Astrocyte (in vitro differentiated cells and primary cell): ENCODE results near the gene ARAP2. TPM values are rescaled to one million over a fixed set of nuclear protein-coding genes. Genes with fewer than 3 reads are reported as not detected.

Experiments
- DNase-seq: peaks from one replicate; pipeline ENCODE4 v3.0.0-alpha.2; 2010; ENCODE audit warnings: low read depth
- FAIRE-seq: peaks from 2 replicates; lab custom pipeline; 2011; peaks lifted over from hg19 to GRCh38; lab: Jason Lieb, UNC
- H2AFZ ChIP-seq: 2 replicates; pipeline ENCODE4 v1.6.0; 2012; ENCODE audit warnings: low read depth, low read length, inconsistent platforms
- H3K27ac ChIP-seq: 2 replicates; pipeline ENCODE4 v1.5.1; 2011; ENCODE audit warnings: low read depth, low read length, inconsistent platforms
- H3K27me3 ChIP-seq: 2 replicates; pipeline ENCODE4 v1.6.0; 2011; ENCODE audit warnings: low read length, inconsistent platforms; ENCODE audit not compliant: insufficient read depth
- H3K36me3 ChIP-seq: 2 replicates; pipeline ENCODE4 v1.5.1; 2011; ENCODE audit warnings: low read length, inconsistent platforms; ENCODE audit not compliant: insufficient read depth
- H3K4me1 ChIP-seq: 2 replicates; pipeline ENCODE4 v1.5.1; 2011; ENCODE audit warnings: low read length, inconsistent platforms; ENCODE audit not compliant: insufficient read depth
- H3K4me2 ChIP-seq: 2 replicates; pipeline ENCODE4 v1.6.0; 2012; ENCODE audit warnings: low read length, inconsistent platforms
- H3K4me3 ChIP-seq: 2 replicates; pipeline ENCODE4 v1.5.1; 2011; ENCODE audit warnings: low read depth, mild to moderate bottlenecking, low read length, inconsistent platforms; ENCODE audit not compliant: insufficient read depth
- H3K79me2 ChIP-seq: 2 replicates; pipeline ENCODE4 v1.6.0; 2012; ENCODE audit warnings: mild to moderate bottlenecking, low read length, inconsistent platforms; ENCODE audit not compliant: insufficient read depth
- H3K9ac ChIP-seq: 2 replicates; pipeline ENCODE4 v1.6.0; 2012; ENCODE audit warnings: mild to moderate bottlenecking, low read length, inconsistent platforms
- H3K9me3 ChIP-seq: 2 replicates; pipeline ENCODE4 v1.5.1; 2012; ENCODE audit warnings: low read depth, mild to moderate bottlenecking, low read length, inconsistent platforms; ENCODE audit not compliant: insufficient read depth
- H4K20me1 ChIP-seq: 2 replicates; pipeline ENCODE4 v1.6.0; 2012; ENCODE audit warnings: low read length, inconsistent platforms; ENCODE audit not compliant: insufficient read depth
- H3K27ac Mint-ChIP-seq: one replicate; pipeline ENCODE4 v1.8.0; 2021; ENCODE audit warnings: mild to moderate bottlenecking, mixed read lengths; ENCODE audit not compliant: unreplicated experiment
- H3K27me3 Mint-ChIP-seq: one replicate; pipeline ENCODE4 v1.8.0; 2021; ENCODE audit warnings: low read depth, mixed read lengths; ENCODE audit not compliant: unreplicated experiment
- H3K36me3 Mint-ChIP-seq: one replicate; pipeline ENCODE4 v1.8.0; 2021; ENCODE audit warnings: low read depth, mixed read lengths; ENCODE audit not compliant: unreplicated experiment
- H3K4me1 Mint-ChIP-seq: one replicate; pipeline ENCODE4 v1.8.0; 2021; ENCODE audit warnings: low read depth, mixed read lengths; ENCODE audit not compliant: unreplicated experiment
- H3K4me3 Mint-ChIP-seq: one replicate; pipeline ENCODE4 v1.8.0; 2021; ENCODE audit warnings: mild to moderate bottlenecking, moderate library complexity, mixed read lengths; ENCODE audit not compliant: unreplicated experiment
- H3K9me3 Mint-ChIP-seq: one replicate; pipeline ENCODE4 v1.8.0; 2021; ENCODE audit warnings: mild to moderate bottlenecking, mixed read lengths; ENCODE audit not compliant: unreplicated experiment
- EZH2 ChIP-seq: IDR thresholded peaks from 2 replicates; pipeline ENCODE4 v1.6.1; 2012; ENCODE audit warnings: mild to moderate bottlenecking, low read length, inconsistent platforms; ENCODE audit not compliant: insufficient read depth
- total RNA-seq: library from RNA; stranded (reverse); gene quantifications from 2 replicates; pipeline ENCODE4 v1.2.1, GENCODE V29; 2021
- TF ChIP-seq, protein P1 (sequence below): IDR thresholded peaks from 2 replicates; pipeline ENCODE4 v1.5.1; 2011; ENCODE audit warnings: low read depth, mild to moderate bottlenecking, inconsistent platforms, low read length, moderate library complexity; ENCODE audit not compliant: insufficient read depth

ARAP2 gene
- total RNA-seq, 1 donor from 2014 or later, result 9.6 TPM

GRCh38 chr4:36128689-36129088 lies 115.6 kb downstream of the ARAP2 start:
- Mint-ChIP-seq H3K4me1 (no peaks in the 10 kb centered on the region), H3K27ac (no peak overlapping the region), H3K27me3 (no peaks in the 10 kb centered on the region), H3K4me3 (no peak overlapping the region), H3K36me3 (no peaks in the 10 kb centered on the region), H3K9me3 (no peaks in the 10 kb centered on the region)
- Histone ChIP-seq H3K27me3 (no peaks in the 10 kb centered on the region), H3K9me3 (no peaks in the 10 kb centered on the region), H3K4me2 (no peak overlapping the region), H3K79me2 (no peaks in the 10 kb centered on the region), H3K36me3 (no peaks in the 10 kb centered on the region), H3K9ac (no peak overlapping the region), H4K20me1 (no peaks in the 10 kb centered on the region), H3K27ac (no peak overlapping the region), H3K4me3 (no peak overlapping the region), H2AFZ (no peak overlapping the region), H3K4me1 (no peaks in the 10 kb centered on the region)
- TF ChIP-seq EZH2, result no peak
- TF ChIP-seq, protein P1, sequence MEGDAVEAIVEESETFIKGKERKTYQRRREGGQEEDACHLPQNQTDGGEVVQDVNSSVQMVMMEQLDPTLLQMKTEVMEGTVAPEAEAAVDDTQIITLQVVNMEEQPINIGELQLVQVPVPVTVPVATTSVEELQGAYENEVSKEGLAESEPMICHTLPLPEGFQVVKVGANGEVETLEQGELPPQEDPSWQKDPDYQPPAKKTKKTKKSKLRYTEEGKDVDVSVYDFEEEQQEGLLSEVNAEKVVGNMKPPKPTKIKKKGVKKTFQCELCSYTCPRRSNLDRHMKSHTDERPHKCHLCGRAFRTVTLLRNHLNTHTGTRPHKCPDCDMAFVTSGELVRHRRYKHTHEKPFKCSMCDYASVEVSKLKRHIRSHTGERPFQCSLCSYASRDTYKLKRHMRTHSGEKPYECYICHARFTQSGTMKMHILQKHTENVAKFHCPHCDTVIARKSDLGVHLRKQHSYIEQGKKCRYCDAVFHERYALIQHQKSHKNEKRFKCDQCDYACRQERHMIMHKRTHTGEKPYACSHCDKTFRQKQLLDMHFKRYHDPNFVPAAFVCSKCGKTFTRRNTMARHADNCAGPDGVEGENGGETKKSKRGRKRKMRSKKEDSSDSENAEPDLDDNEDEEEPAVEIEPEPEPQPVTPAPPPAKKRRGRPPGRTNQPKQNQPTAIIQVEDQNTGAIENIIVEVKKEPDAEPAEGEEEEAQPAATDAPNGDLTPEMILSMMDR, result no peak
- DNase-seq, result no peak
- no peak for FAIRE-seq

DNA sequence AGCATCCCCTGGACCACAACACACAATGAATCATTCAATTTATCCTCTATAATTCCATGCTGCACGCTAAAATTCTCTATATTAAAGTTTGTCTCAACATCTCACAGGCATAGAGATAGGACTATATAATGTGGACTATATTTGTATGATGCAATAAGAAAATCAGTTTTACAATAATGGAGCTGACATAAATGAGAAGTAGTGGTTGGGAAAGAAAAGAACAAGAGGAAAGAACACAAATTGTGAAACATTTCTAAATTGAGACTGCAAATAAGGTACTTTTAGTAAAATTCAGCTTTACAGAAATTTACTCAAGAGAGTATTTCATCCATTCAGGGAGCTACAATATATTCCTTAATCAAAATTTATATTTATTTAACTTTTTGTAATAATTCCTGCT lies 120.4 kb downstream of the ARAP2 start:
- DNase-seq (no peak), FAIRE-seq (no peak)
- Histone ChIP-seq H3K79me2 (no peaks in the 10 kb centered on the region), H3K4me2 (no peak overlapping the region), H2AFZ (no peak overlapping the region), H3K9me3 (no peaks in the 10 kb centered on the region), H3K4me3 (no peak overlapping the region), H3K27me3 (no peaks in the 10 kb centered on the region), H3K27ac (no peak overlapping the region), H4K20me1 (no peaks in the 10 kb centered on the region), H3K36me3 (no peaks in the 10 kb centered on the region), H3K4me1 (no peaks in the 10 kb centered on the region), H3K9ac (no peak overlapping the region)
- TF ChIP-seq EZH2, result no peak
- TF ChIP-seq, protein P1, result no peak
- no peak overlapping the region for H3K27ac Mint-ChIP-seq
- H3K27me3 Mint-ChIP-seq, result no peaks in the 10 kb centered on the region
- no peaks in the 10 kb centered on the region for H3K4me1 Mint-ChIP-seq
- H3K36me3 Mint-ChIP-seq, result peaks cover 2% of the 10 kb centered on the region
- no peak overlapping the region for H3K4me3 Mint-ChIP-seq
- peaks cover 3% of the 10 kb centered on the region for H3K9me3 Mint-ChIP-seq

- TF ChIP-seq, protein P1, result no peak
- no peak for TF ChIP-seq EZH2
- Mint-ChIP-seq H3K27me3 (no peaks in the 10 kb centered on the region), H3K4me3 (no peak overlapping the region), H3K36me3 (no peaks in the 10 kb centered on the region), H3K9me3 (no peaks in the 10 kb centered on the region), H3K27ac (no peak overlapping the region), H3K4me1 (no peaks in the 10 kb centered on the region)
- DNase-seq (no peak), FAIRE-seq (no peak)
- H3K9ac ChIP-seq, result no peak overlapping the region
- no peaks in the 10 kb centered on the region for H4K20me1 ChIP-seq
- no peak overlapping the region for H3K4me3 ChIP-seq
- no peaks in the 10 kb centered on the region for H3K36me3 ChIP-seq
- no peaks in the 10 kb centered on the region for H3K79me2 ChIP-seq
- H3K4me1 ChIP-seq, result no peaks in the 10 kb centered on the region
- H2AFZ ChIP-seq, result no peak overlapping the region
- no peaks in the 10 kb centered on the region for H3K27me3 ChIP-seq
- H3K4me2 ChIP-seq, result no peak overlapping the region
- no peaks in the 10 kb centered on the region for H3K9me3 ChIP-seq
- H3K27ac ChIP-seq, result no peak overlapping the region
Observed at GRCh38 chr4:36115312-36115711, 129.0 kb downstream of the ARAP2 start.
